Ovary (tissue), 9 donors: ENCODE results near the gene TCF4. TPM values are rescaled to one million over a fixed set of nuclear protein-coding genes. Genes with fewer than 3 reads are reported as not detected.

ENCODE experiments used
- DNase-seq, 5 donors: peaks; one replicate each; pipeline ENCODE4 v3.0.0-alpha.2; 2019 to 2020
- H3K27ac ChIP-seq, 2 donors: fragments of 200-600 bp; one replicate each; pipeline versions ENCODE4 v1.5.1 to v1.8.0; 2019 to 2022
- H3K27me3 ChIP-seq: fragments of 200-600 bp; one replicate; pipeline ENCODE4 v1.8.0; 2022
- H3K36me3 ChIP-seq: fragments of 200-600 bp; sonication (generic); one replicate; pipeline ENCODE4 v1.5.1; 2019
- H3K4me1 ChIP-seq: one replicate; pipeline ENCODE4 v1.8.1; 2013; ENCODE audit warnings: mild to moderate bottlenecking, moderate library complexity; ENCODE audit not compliant: insufficient read depth
- H3K4me3 ChIP-seq: fragments of 200-600 bp; sonication (generic); one replicate; pipeline ENCODE4 v1.5.1; 2017
- H3K9me3 ChIP-seq, 2 donors: fragments of 200-600 bp in 1 of 2; sonication (generic) in 1 of 2; one replicate each; pipeline versions ENCODE4 v1.5.1 to v1.8.1; 2013 to 2019; ENCODE audit warnings: mild to moderate bottlenecking in 1 of 2, moderate library complexity in 1 of 2
- CTCF ChIP-seq, 3 donors: fragments of 450-650 bp in 2 of 3; fragments of 200-600 bp in 1 of 3; IDR thresholded peaks; one replicate each; pipeline versions ENCODE4 v1.5.1 to v1.8.0; 2016 to 2022; ENCODE audit warnings: antibody characterized with exemption in 3 of 3, mild to moderate bottlenecking in 1 of 3
- EP300 ChIP-seq: sonication (generic); formaldehyde crosslinking; IDR thresholded peaks from one replicate; pipeline ENCODE4 v1.6.1; 2017; ENCODE audit warnings: antibody characterized with exemption
- POLR2A ChIP-seq: fragments of 450-650 bp; IDR thresholded peaks from one replicate; pipeline ENCODE4 v1.6.1; 2017; ENCODE audit warnings: antibody characterized with exemption, mild to moderate bottlenecking, moderate library complexity
- WGBS, 3 donors: extraction: QIAGEN DNeasy Blood & Tissue Kit in 1 of 3; methylation state at CpG; one replicate each; pipeline versions ENCODE4 v1.1.5 to v1.1.7; 2013 to 2017; 5-methylcytosine and 5-hydroxymethylcytosine counted together
- intact Hi-C, 4 donors: fragments of 100-400 bp; cut with DNase I; formaldehyde crosslinking; loops; one replicate each; pipeline versions ENCODE4 v1.11.0 to v1.15.1; 2022 to 2023
- polyA plus RNA-seq, 2 donors: library from polyadenylated mRNA; stranded (reverse); fragments of 200-250 nt in 1 of 2; fragments of 350-450 nt in 1 of 2; fragmentation: Illumina TruSeq in 1 of 2; extraction: RNeasy Lipid Tissue Mini Kit (QIAGEN cat#74804) in 1 of 2; gene quantifications; one replicate each; pipeline ENCODE4 v1.2.3, GENCODE V29; 2013 to 2014
- total RNA-seq, 7 donors: library from RNA; depleted of rRNA in 2 of 7; stranded (reverse); fragments of >200 nt in 2 of 7; fragmentation: NEBNext Ultra II Directional in 3 of 7; extraction: Animal tissue kit (Norgen Biotek cat#: 25700) in 3 of 7; gene quantifications; one replicate each; pipeline versions ENCODE4 v1.1.0 to v1.2.4, GENCODE V29; 2016 to 2023
- donor health status: DM: no; HTN: no; CAD: no; lungs with moderate emphysema.
- donor health status: DM: no; HTN: no; CAD: no.
- donor health status: Bipolar disorder and iron deficiency.
- donor health status: DM: yes; HTN: yes; CAD: no.
- donor health status: DM: no; HTN: no; CAD: no.
- donor health status: DM: yes; HTN: yes; CAD: no.

TCF4 gene
- total and polyA plus RNA-seq, 9 donors, result 36.5 to 131 (median 112) TPM

GRCh38 chr18:55623626-55624025 is 35.6 kb upstream of the TCF4 start:
- WGBS, 3 donors, result 93 to 96% (median 95%) methylated on average over 3 of the region's 3 CpGs
- TF ChIP-seq EP300 (no peak), CTCF (IDR thresholded peaks at IDR 0.05) (no peak), POLR2A (no peak)

GRCh38 chr18:55610506-55610905 is 22.5 kb upstream of the TCF4 start:
- 95 to 98% (median 95%) methylated on average over 2 of the region's 2 CpGs for WGBS, 3 donors
- Histone ChIP-seq H3K4me3 (no peak overlapping the region), H3K4me1 (no peaks in the 10 kb centered on the region), H3K36me3 (no peaks in the 10 kb centered on the region), H3K9me3 (no peaks in the 10 kb centered on the region), H3K27ac (no peak overlapping the region), H3K27me3 (no peaks in the 10 kb centered on the region)
- intact Hi-C loops, result no loop called here
- TF ChIP-seq EP300 (no peak), CTCF (IDR thresholded peaks at IDR 0.05) (no peak), POLR2A (no peak)
- no peak for DNase-seq

More at GRCh38 chr18:55623626-55624025, 35.6 kb upstream of the TCF4 start:
- Histone ChIP-seq H3K27me3 (no peaks in the 10 kb centered on the region), H3K4me1 (no peaks in the 10 kb centered on the region), H3K9me3 (no peaks in the 10 kb centered on the region), H3K4me3 (no peak overlapping the region), H3K27ac (no peak overlapping the region), H3K36me3 (no peaks in the 10 kb centered on the region)
- intact Hi-C loops, result no loop called here
- DNase-seq, result no peak

GRCh38 chr18:55609160-55609825 is 21.3 kb upstream of the TCF4 start:
- 87 to 90% (median 89%) methylated on average over 6 of the region's 6 CpGs for WGBS, 3 donors
- DNase-seq, result no peak
- TF ChIP-seq EP300 (no peak), POLR2A (no peak), CTCF (IDR thresholded peaks at IDR 0.05) (no peak)
- Histone ChIP-seq H3K4me3 (no peak overlapping the region), H3K36me3 (no peaks in the 10 kb centered on the region), H3K4me1 (no peaks in the 10 kb centered on the region), H3K9me3 (no peaks in the 10 kb centered on the region), H3K27ac (no peak overlapping the region), H3K27me3 (no peaks in the 10 kb centered on the region)
- intact Hi-C loops, result no loop called here

DNA sequence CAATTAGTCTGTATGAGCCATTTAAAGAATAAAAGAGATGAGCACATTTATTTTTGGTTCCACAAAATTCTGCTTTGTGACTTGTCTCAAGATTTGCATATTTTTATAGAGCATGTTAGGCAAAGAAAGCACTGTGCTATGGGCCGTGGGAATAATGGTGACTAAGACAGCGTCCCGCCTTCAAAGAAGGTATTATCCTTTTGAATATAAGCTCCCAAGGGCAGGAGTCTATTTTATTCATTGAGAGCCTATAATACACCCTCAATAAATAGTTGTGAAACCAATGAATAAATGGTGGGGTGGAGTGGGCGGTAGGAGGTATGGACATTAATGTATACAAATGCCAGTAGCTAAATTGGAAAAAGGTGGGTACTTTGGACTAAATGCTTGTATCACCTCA is 20.5 kb upstream of the TCF4 start:
- no peak for DNase-seq
- TF ChIP-seq EP300 (no peak), POLR2A (no peak), CTCF (IDR thresholded peaks at IDR 0.05) (no peak)
- H3K27ac ChIP-seq, result no peak overlapping the region
- intact Hi-C loops, result no loop called here
- H3K4me1 ChIP-seq, result no peaks in the 10 kb centered on the region
- 96 to 98% (median 97%) methylated on average over 4 of the region's 4 CpGs for WGBS, 3 donors
- no peak overlapping the region for H3K4me3 ChIP-seq
- H3K27me3 ChIP-seq, result no peaks in the 10 kb centered on the region
- no peaks in the 10 kb centered on the region for H3K9me3 ChIP-seq
- no peaks in the 10 kb centered on the region for H3K36me3 ChIP-seq
